Upper lobe of left lung (tissue), 6 donors: ENCODE data around the gene SOX5. TPM values are rescaled to one million over a fixed set of nuclear protein-coding genes. Genes with fewer than 3 reads are reported as not detected.

ENCODE experiments used
- ATAC-seq, 2 donors: fragments of 200-7000 bp; cut with Tn5 transposase; one replicate each; pipeline ENCODE4 v1.9.1; 2022; ENCODE audit warnings: mild to moderate bottlenecking in 2 of 2, moderate library complexity in 2 of 2; ENCODE audit not compliant: low FRiP score in 2 of 2
- DNase-seq, 2 donors: peaks; one replicate each; pipeline ENCODE4 v3.0.0-alpha.2; 2019 to 2020
- H3K27ac ChIP-seq, 4 donors: fragments of 200-600 bp; sonication (generic); one replicate each; pipeline ENCODE4 v1.5.1; 2016 to 2019
- H3K27me3 ChIP-seq, 4 donors: fragments of 200-600 bp; sonication (generic); one replicate each; pipeline ENCODE4 v1.5.1; 2017 to 2019
- H3K36me3 ChIP-seq, 4 donors: fragments of 200-600 bp; sonication (generic); one replicate each; pipeline ENCODE4 v1.5.1; 2016 to 2019
- H3K4me1 ChIP-seq, 4 donors: fragments of 200-600 bp; sonication (generic); one replicate each; pipeline ENCODE4 v1.5.1; 2018 to 2019
- H3K4me3 ChIP-seq, 4 donors: fragments of 200-600 bp; sonication (generic); one replicate each; pipeline ENCODE4 v1.5.1; 2017 to 2019; ENCODE audit warnings: mild to moderate bottlenecking in 2 of 4, moderate library complexity in 1 of 4
- H3K9me3 ChIP-seq, 4 donors: fragments of 200-600 bp; sonication (generic); one replicate each; pipeline ENCODE4 v1.5.1; 2018 to 2019
- CTCF ChIP-seq, 6 experiments: fragments of 450-650 bp in 4 of 6; fragments of 200-600 bp in 2 of 6; sonication (generic) in 2 of 6; IDR thresholded peaks; one replicate each; pipeline ENCODE4 v1.5.1; 2016 to 2019; ENCODE audit warnings: antibody characterized with exemption in 6 of 6
- EP300 ChIP-seq, 4 donors: sonication (generic); formaldehyde crosslinking; IDR thresholded peaks; one replicate each; pipeline ENCODE4 v1.5.1; 2017; ENCODE audit warnings: antibody characterized with exemption in 4 of 4, control low read depth in 2 of 4
- POLR2A ChIP-seq, 4 donors: fragments of 450-650 bp; IDR thresholded peaks; one replicate each; pipeline ENCODE4 v1.5.1; 2016 to 2017; ENCODE audit warnings: antibody characterized with exemption in 4 of 4, mild to moderate bottlenecking in 2 of 4
- POLR2AphosphoS5 ChIP-seq, 2 donors: sonication (generic); formaldehyde crosslinking; IDR thresholded peaks; one replicate each; pipeline ENCODE4 v1.5.1; 2017; ENCODE audit warnings: antibody characterized with exemption in 2 of 2
- WGBS, 2 donors: methylation state at CpG; one replicate each; pipeline ENCODE4 v1.1.5; 2017 to 2018; 5-methylcytosine and 5-hydroxymethylcytosine counted together
- total RNA-seq, 6 donors: library from RNA; depleted of rRNA in 4 of 6; stranded (reverse); fragments of >200 nt in 4 of 6; gene quantifications; one replicate each; pipeline versions ENCODE4 v1.1.0 to v1.2.1, GENCODE V29; 2016 to 2021
- donor health status: DM: no; HTN: no; CAD: no; lungs with moderate emphysema.
- donor health status: DM: no; HTN: yes; CAD: no; lungs with severe emphysema.

The SOX5 gene
- total RNA-seq, 6 donors from 2014 or later: 9.6 to 31.4 (median 14.5) TPM

- 60 to 77% methylated on average over 2 of the region's 2 CpGs for WGBS, 2 donors
- no peak overlapping the region for H3K27ac ChIP-seq
Measured at GRCh38 chr12:23929906-23930305, 19.6 kb downstream of the SOX5 start.

GRCh38 chr12:23927907-23928306 lies 21.6 kb downstream of the SOX5 start:
- no peak for DNase-seq
- no peak for TF ChIP-seq POLR2AphosphoS5 (IDR thresholded peaks at IDR 0.05)
- TF ChIP-seq EP300 (IDR thresholded peaks at IDR 0.05): no peak
- TF ChIP-seq POLR2A (IDR thresholded peaks at IDR 0.05): no peak
- TF ChIP-seq CTCF (IDR thresholded peaks at IDR 0.05): no peak
- no peak overlapping the region for H3K27ac ChIP-seq
- 81 to 85% methylated on average over 3 of the region's 3 CpGs for WGBS, 2 donors
- no peak for ATAC-seq
- H3K4me1 ChIP-seq: no peaks in the 10 kb centered on the region
- H3K9me3 ChIP-seq: no peaks in the 10 kb centered on the region
- H3K4me3 ChIP-seq: no peak overlapping the region
- H3K36me3 ChIP-seq: no peaks in the 10 kb centered on the region
- H3K27me3 ChIP-seq: no peaks in the 10 kb centered on the region

More at GRCh38 chr12:23929906-23930305, 19.6 kb downstream of the SOX5 start:
- no peaks in the 10 kb centered on the region for H3K27me3 ChIP-seq
- no peaks in the 10 kb centered on the region for H3K9me3 ChIP-seq
- TF ChIP-seq POLR2A (IDR thresholded peaks at IDR 0.05): no peak
- TF ChIP-seq POLR2AphosphoS5 (IDR thresholded peaks at IDR 0.05): no peak
- no peak for TF ChIP-seq EP300 (IDR thresholded peaks at IDR 0.05)
- TF ChIP-seq CTCF (IDR thresholded peaks at IDR 0.05): no peak
- no peaks in the 10 kb centered on the region for H3K36me3 ChIP-seq
- DNase-seq (no peak), ATAC-seq (no peak)
- H3K4me1 ChIP-seq: no peaks in the 10 kb centered on the region
- no peak overlapping the region for H3K4me3 ChIP-seq

- Histone ChIP-seq H3K4me3 (no peak overlapping the region), H3K27ac (no peak overlapping the region), H3K4me1 (no peaks in the 10 kb centered on the region), H3K36me3 (no peaks in the 10 kb centered on the region), H3K27me3 (no peaks in the 10 kb centered on the region), H3K9me3 (no peaks in the 10 kb centered on the region)
- DNase-seq (no peak), ATAC-seq (no peak)
- TF ChIP-seq EP300 (IDR thresholded peaks at IDR 0.05) (no peak), POLR2A (IDR thresholded peaks at IDR 0.05) (no peak), POLR2AphosphoS5 (IDR thresholded peaks at IDR 0.05) (no peak), CTCF (IDR thresholded peaks at IDR 0.05) (no peak)
- WGBS, 2 donors: 72% methylated on average over 5 of the region's 5 CpGs
Measured at GRCh38 chr12:23921099-23921856, 28.2 kb downstream of the SOX5 start.

GRCh38 chr12:23911574-23911973 lies 37.9 kb downstream of the SOX5 start:
- H3K27ac ChIP-seq: no peak overlapping the region
- DNase-seq: no peak
- no peaks in the 10 kb centered on the region for H3K4me1 ChIP-seq
- 87 to 97% methylated on average over 3 of the region's 3 CpGs for WGBS, 2 donors
- no peaks in the 10 kb centered on the region for H3K9me3 ChIP-seq
- H3K36me3 ChIP-seq: no peaks in the 10 kb centered on the region
- no peak for TF ChIP-seq POLR2A (IDR thresholded peaks at IDR 0.05)
- TF ChIP-seq CTCF (IDR thresholded peaks at IDR 0.05): no peak
- no peak for TF ChIP-seq EP300 (IDR thresholded peaks at IDR 0.05)
- TF ChIP-seq POLR2AphosphoS5 (IDR thresholded peaks at IDR 0.05): no peak
- no peak overlapping the region for H3K4me3 ChIP-seq
- no peaks in the 10 kb centered on the region for H3K27me3 ChIP-seq
- no peak for ATAC-seq

- Histone ChIP-seq H3K27me3 (no peaks in the 10 kb centered on the region), H3K9me3 (no peaks in the 10 kb centered on the region), H3K36me3 (no peaks in the 10 kb centered on the region), H3K27ac (no peak overlapping the region), H3K4me1 (no peaks in the 10 kb centered on the region), H3K4me3 (no peak overlapping the region)
- DNase-seq: no peak
- 95 to 97% methylated on average over 1 of the region's 1 CpG for WGBS, 2 donors
- ATAC-seq: no peak
- TF ChIP-seq POLR2A (IDR thresholded peaks at IDR 0.05) (no peak), CTCF (IDR thresholded peaks at IDR 0.05) (no peak), EP300 (IDR thresholded peaks at IDR 0.05) (no peak), POLR2AphosphoS5 (IDR thresholded peaks at IDR 0.05) (no peak)
Measured at GRCh38 chr12:23909551-23909950, 39.9 kb downstream of the SOX5 start.
